Right lobe of liver (tissue), 6 donors: ENCODE data around the gene SULF2. TPM values are rescaled to one million over a fixed set of nuclear protein-coding genes. Genes with fewer than 3 reads are reported as not detected.
A peak's percentile ranks its signal among the peaks of the same experiment; 100 is the strongest.

ENCODE experiments used
- ATAC-seq, 4 donors: fragments of 200-7000 bp; cut with Tn5 transposase; one replicate each; pipeline ENCODE4 v1.9.1; 2020; ENCODE audit warnings: mild to moderate bottlenecking in 4 of 4, moderate library complexity in 4 of 4
- DNase-seq, 3 donors: peaks; one replicate each; pipeline ENCODE4 v3.0.0-alpha.2; 2020
- H3K27ac ChIP-seq, 3 donors: fragments of 200-600 bp; one replicate each; pipeline ENCODE4 v1.8.0; 2022
- H3K27me3 ChIP-seq, 2 donors: fragments of 200-600 bp; one replicate each; pipeline ENCODE4 v1.8.0; 2022
- H3K36me3 ChIP-seq, 4 donors: fragments of 200-600 bp; sonication (generic) in 1 of 4; one replicate each; pipeline versions ENCODE4 v1.5.1 to v1.8.0; 2017 to 2022; ENCODE audit warnings: control low read depth in 1 of 4
- H3K4me1 ChIP-seq, 4 donors: fragments of 200-600 bp; sonication (generic) in 1 of 4; one replicate each; pipeline versions ENCODE4 v1.5.1 to v1.8.0; 2017 to 2022; ENCODE audit warnings: control low read depth in 1 of 4
- H3K4me3 ChIP-seq, 3 donors: fragments of 200-600 bp; one replicate each; pipeline ENCODE4 v1.8.0; 2022
- H3K9me3 ChIP-seq, 4 donors: fragments of 200-600 bp; sonication (generic) in 1 of 4; one replicate each; pipeline versions ENCODE4 v1.5.1 to v1.8.0; 2017 to 2022; ENCODE audit warnings: control low read depth in 1 of 4
- CTCF ChIP-seq, 4 donors: fragments of 200-600 bp in 3 of 4; fragments of 450-650 bp in 1 of 4; IDR thresholded peaks; one replicate each; pipeline versions ENCODE4 v1.5.1 to v1.8.0; 2016 to 2022; ENCODE audit warnings: antibody characterized with exemption in 4 of 4, mild to moderate bottlenecking in 2 of 4
- POLR2A ChIP-seq: fragments of 450-650 bp; IDR thresholded peaks from one replicate; pipeline ENCODE4 v1.6.1; 2017; ENCODE audit warnings: antibody characterized with exemption, mild to moderate bottlenecking
- WGBS: methylation state at CpG from one replicate; pipeline ENCODE4 v1.1.6; 2018; ENCODE audit warnings: low coverage, low lambda C conversion rate; ENCODE audit not compliant: insufficient coverage; ENCODE audit errors: missing lambda C conversion rate; 5-methylcytosine and 5-hydroxymethylcytosine counted together
- intact Hi-C, 2 donors: fragments of 100-400 bp; cut with DNase I; formaldehyde crosslinking; loops; one replicate each; pipeline versions ENCODE4 v1.11.2 to v1.14.1; 2022
- total RNA-seq, 6 experiments: library from RNA; depleted of rRNA in 2 of 6; stranded (reverse); fragments of >200 nt in 2 of 6; fragmentation: NEBNext Ultra II Directional in 3 of 6; extraction: Animal tissue kit (Norgen Biotek cat#: 25700) in 3 of 6; gene quantifications; one replicate each; pipeline versions ENCODE4 v1.1.0 to v1.2.4, GENCODE V29; 2016 to 2023
- donor health status: DM: no; HTN: yes; CAD: no.
- donor health status: DM: no; HTN: no; CAD: no.
- donor health status: DM: no; HTN: no; CAD: no.
- donor health status: DM: no; HTN: yes; CAD: no.
- donor health status: DM: no; HTN: yes; CAD: no.

SULF2 gene
- total RNA-seq, 6 experiments from 2014 or later, result 6.1 to 92.0 (median 48.3) TPM

DNA sequence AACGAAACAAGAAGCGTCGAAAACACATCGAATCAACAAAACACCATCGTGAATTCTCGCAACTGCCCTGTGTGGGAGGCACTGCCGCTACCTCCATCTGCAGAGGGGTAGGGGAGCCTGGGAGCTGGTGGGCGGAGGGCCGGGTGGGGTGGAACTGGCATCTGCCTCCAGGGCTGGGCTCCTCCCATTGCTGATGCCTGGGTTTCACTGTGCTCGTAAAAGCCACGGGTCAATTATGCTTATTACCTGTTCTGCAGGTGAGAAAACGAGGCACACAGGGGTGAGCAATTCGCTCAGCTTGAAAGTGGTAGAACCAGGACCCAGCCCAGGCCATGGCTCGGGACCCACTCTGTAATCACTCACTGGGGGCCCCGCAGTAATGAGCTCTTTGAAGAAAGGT, 16.5 kb upstream of the SULF2 start:
- DNase-seq (no peak), ATAC-seq (no peak)
- Histone ChIP-seq H3K4me1 (no peaks in the 10 kb centered on the region), H3K4me3 (no peak overlapping the region), H3K36me3 (no peaks in the 10 kb centered on the region), H3K27me3 (no peaks in the 10 kb centered on the region), H3K27ac (no peak overlapping the region), H3K9me3 (no peaks in the 10 kb centered on the region)
- TF ChIP-seq CTCF (IDR thresholded peaks at IDR 0.05), result no peak
- no peak for TF ChIP-seq POLR2A
- intact Hi-C loops, result no loop called here
- 77% methylated on average over 9 of the region's 15 CpGs for WGBS

DNA sequence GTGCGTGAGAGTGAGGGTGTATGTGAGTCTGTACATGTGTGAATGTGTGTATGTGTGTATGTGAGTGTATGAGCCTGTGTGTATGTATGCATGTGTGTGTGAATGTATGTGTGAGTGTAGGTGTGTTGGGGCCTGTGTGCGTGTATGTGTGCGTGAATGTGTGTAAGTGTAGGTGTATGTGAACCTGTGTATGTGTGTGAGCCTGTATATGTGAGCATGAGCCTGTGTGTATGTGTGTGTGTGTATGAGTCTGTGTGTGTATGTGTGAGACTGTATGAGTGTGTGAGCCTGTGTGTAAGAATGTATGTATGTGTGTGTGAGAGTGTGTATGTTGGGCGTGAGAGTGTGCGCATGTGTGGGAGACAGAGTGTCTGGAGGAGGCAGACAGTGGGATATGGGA, 15.8 kb upstream of the SULF2 start:
- no peak for ATAC-seq
- DNase-seq, result no peak
- TF ChIP-seq POLR2A, result no peak
- no peak for TF ChIP-seq CTCF (IDR thresholded peaks at IDR 0.05)
- Histone ChIP-seq H3K9me3 (no peaks in the 10 kb centered on the region), H3K27ac (no peak overlapping the region), H3K27me3 (no peaks in the 10 kb centered on the region), H3K4me1 (no peaks in the 10 kb centered on the region), H3K4me3 (no peak overlapping the region), H3K36me3 (no peaks in the 10 kb centered on the region)
- intact Hi-C loops, result no loop called here
- WGBS, result 91% methylated on average over 5 of the region's 5 CpGs

DNA sequence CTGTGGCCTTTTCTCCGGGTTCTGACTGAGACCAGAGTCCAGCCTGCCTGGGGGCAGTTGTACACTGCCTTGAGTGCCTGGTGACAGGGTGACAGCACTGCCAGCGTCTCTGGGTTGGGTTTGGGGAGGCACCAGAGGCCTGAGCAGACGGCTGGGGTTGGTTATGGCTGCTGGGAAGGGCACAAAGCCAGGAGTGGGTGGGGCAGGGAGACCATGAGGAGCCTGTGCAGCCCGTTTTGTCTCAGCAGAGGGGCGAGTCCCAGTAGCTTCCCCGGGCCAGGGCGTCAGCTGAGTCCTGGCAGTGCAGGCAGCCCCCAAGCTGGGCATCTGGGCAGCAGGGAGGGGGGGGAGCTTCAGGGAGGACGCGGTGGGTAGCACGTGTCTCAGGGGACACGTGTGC, 15.3 kb upstream of the SULF2 start:
- Histone ChIP-seq H3K36me3 (no peaks in the 10 kb centered on the region), H3K4me3 (no peak overlapping the region), H3K9me3 (no peaks in the 10 kb centered on the region), H3K27ac (no peak overlapping the region), H3K27me3 (no peaks in the 10 kb centered on the region), H3K4me1 (no peaks in the 10 kb centered on the region)
- ATAC-seq (no peak), DNase-seq (no peak)
- TF ChIP-seq CTCF (IDR thresholded peaks at IDR 0.05), result no peak
- no peak for TF ChIP-seq POLR2A
- WGBS, result 74% methylated on average over 6 of the region's 11 CpGs
- intact Hi-C loops, result no loop called here

DNA sequence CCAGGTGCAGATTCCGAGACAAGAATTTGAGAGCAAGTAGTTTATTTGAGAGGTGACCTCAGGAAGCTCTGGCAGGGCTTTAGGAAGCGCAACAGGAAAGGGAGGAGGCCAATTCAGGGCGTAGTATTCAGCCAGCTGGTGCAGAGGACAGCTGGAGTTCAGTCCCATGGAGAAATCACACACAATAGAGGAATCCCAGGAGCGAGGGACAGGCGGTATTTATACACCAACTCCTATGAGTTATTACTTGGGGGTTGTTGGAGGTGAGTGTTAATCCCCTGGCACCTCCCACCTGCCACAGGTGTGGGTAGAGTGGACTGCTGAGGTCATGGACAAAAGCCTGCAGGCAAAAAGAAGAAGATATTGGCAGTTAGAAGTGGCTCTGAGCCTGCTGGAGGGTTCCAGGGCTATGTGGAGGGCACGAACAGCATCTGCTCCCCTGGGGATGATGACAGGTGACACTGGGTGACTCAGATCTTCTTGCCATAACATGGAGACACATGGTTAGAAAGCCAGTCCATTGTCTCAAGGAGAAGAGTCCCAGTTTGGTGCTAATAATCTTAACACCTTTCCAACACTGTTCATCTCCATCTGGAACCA, 13.9 kb upstream of the SULF2 start:
- Histone ChIP-seq H3K9me3 (no peaks in the 10 kb centered on the region), H3K4me1 (no peaks in the 10 kb centered on the region), H3K27ac (no peak overlapping the region), H3K27me3 (no peaks in the 10 kb centered on the region), H3K36me3 (no peaks in the 10 kb centered on the region), H3K4me3 (no peak overlapping the region)
- intact Hi-C loops, result no loop called here
- DNase-seq (no peak), ATAC-seq (peak; percentile 35 to 44 (median 38))
- no peak for TF ChIP-seq POLR2A
- no peak for TF ChIP-seq CTCF (IDR thresholded peaks at IDR 0.05)
- WGBS, result 53% methylated on average over 6 of the region's 6 CpGs

GRCh38 chr20:47796971-47797370, 11.7 kb upstream of the SULF2 start:
- no peaks in the 10 kb centered on the region for H3K4me1 ChIP-seq
- TF ChIP-seq CTCF (IDR thresholded peaks at IDR 0.05), result no peak
- no peak for TF ChIP-seq POLR2A
- H3K27ac ChIP-seq, result no peak overlapping the region
- DNase-seq (peak in 1 of 3 donors; percentile 10), ATAC-seq (no peak)
- H3K9me3 ChIP-seq, result no peaks in the 10 kb centered on the region
- no peak overlapping the region for H3K4me3 ChIP-seq
- no peaks in the 10 kb centered on the region for H3K27me3 ChIP-seq
- no peaks in the 10 kb centered on the region for H3K36me3 ChIP-seq
- 75% methylated on average over 7 of the region's 9 CpGs for WGBS
- intact Hi-C loops, result no loop called here
